Cardiac muscle cell (in vitro differentiated cells and primary cell): ENCODE data around the gene UVSSA. TPM values are rescaled to one million over a fixed set of nuclear protein-coding genes. Genes with fewer than 3 reads are reported as not detected.

Source experiments
- DNase-seq, 2 donors: peaks; one replicate each; pipeline versions ENCODE4 v3.0.0 to v3.0.0-alpha.2; 2010 to 2017; ENCODE audit warnings: low read depth in 1 of 2, low spot score in 1 of 2
- H3K27ac ChIP-seq: fragments of 200-600 bp; sonication (generic); 2 replicates; pipeline ENCODE4 v1.5.1; 2016
- H3K27me3 ChIP-seq: fragments of 200-600 bp; sonication (generic); 2 replicates; pipeline ENCODE4 v1.6.0; 2016; ENCODE audit warnings: control low read depth
- H3K36me3 ChIP-seq: fragments of 200-600 bp; sonication (generic); 2 replicates; pipeline ENCODE4 v1.5.1; 2016; ENCODE audit warnings: control low read depth
- H3K4me1 ChIP-seq: fragments of 200-600 bp; sonication (generic); 2 replicates; pipeline ENCODE4 v1.8.1; 2017; ENCODE audit warnings: low read depth, mild to moderate bottlenecking, mixed run types
- H3K4me3 ChIP-seq: fragments of 200-600 bp; sonication (generic); 2 replicates; pipeline ENCODE4 v1.5.1; 2016; ENCODE audit warnings: mild to moderate bottlenecking
- H3K9me3 ChIP-seq: fragments of 200-600 bp; sonication (generic); 2 replicates; pipeline ENCODE4 v1.5.1; 2017; ENCODE audit warnings: low read depth, mild to moderate bottlenecking, control low read depth
- CTCF ChIP-seq: IDR thresholded peaks from 2 replicates; pipeline ENCODE4 v1.5.1; 2012; ENCODE audit warnings: low read depth, mild to moderate bottlenecking, low read length
- polyA plus RNA-seq: library from polyadenylated mRNA; unstranded; fragments of >200 nt; fragmentation: Nextera tagmentation; extraction: Ambion mirVana; gene quantifications from 2 replicates; pipeline ENCODE4 v1.2.1, GENCODE V29; 2016
- total RNA-seq: library from RNA; depleted of rRNA; stranded (reverse); fragments of >200 nt; gene quantifications from 2 replicates; pipeline ENCODE4 v1.2.3, GENCODE V29; 2016

UVSSA gene
- total and polyA plus RNA-seq, 2 experiments from 2014 or later: 7.2 to 14.1 TPM

DNA sequence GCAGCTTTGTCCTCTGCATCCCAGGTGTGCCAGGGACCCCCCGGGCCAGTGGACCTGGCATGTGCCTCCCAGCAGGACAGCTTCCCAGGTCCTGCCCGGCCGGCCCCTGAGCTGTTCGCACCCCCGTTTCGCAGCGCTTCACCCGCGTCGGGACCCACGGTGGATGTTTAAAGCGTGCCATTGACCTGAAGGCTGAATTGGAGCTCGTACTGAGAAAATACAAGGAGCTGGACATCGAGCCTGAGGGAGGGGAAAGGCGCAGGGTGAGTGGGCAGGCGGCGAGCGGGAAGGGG lies 7.9 kb downstream of the UVSSA start:
- Histone ChIP-seq H3K27ac (no peak overlapping the region), H3K9me3 (no peaks in the 10 kb centered on the region), H3K4me1 (no peaks in the 10 kb centered on the region), H3K4me3 (no peak overlapping the region), H3K27me3 (no peaks in the 10 kb centered on the region), H3K36me3 (no peaks in the 10 kb centered on the region)
- no peak for TF ChIP-seq CTCF
- DNase-seq: no peak

DNA sequence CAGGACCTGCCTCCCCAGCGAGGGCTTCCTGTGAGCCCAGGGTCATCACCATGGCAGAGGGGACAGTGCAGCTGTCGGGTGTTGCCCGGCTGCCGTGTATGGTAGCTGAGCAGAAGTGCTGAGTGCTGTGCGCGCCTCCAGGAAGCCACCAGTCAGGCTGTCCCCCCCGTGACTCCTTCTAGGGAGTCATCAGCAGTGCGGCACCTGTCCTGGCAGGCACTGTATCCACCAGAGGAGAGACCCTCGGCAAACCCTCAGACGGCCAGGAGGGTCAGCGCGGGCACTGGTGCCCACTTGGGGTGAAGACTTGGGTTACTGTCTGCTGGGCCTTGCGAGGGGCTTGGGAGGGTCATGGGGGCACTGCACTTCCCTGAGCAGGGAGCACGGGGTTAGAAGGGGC lies 8.4 kb downstream of the UVSSA start:
- Histone ChIP-seq H3K4me3 (no peak overlapping the region), H3K27me3 (no peaks in the 10 kb centered on the region), H3K27ac (no peak overlapping the region), H3K4me1 (no peaks in the 10 kb centered on the region), H3K36me3 (no peaks in the 10 kb centered on the region), H3K9me3 (no peaks in the 10 kb centered on the region)
- no peak for TF ChIP-seq CTCF
- no peak for DNase-seq

GRCh38 chr4:1356181-1356998 lies 9.4 kb downstream of the UVSSA start:
- Histone ChIP-seq H3K4me1 (no peaks in the 10 kb centered on the region), H3K36me3 (no peaks in the 10 kb centered on the region), H3K27me3 (no peaks in the 10 kb centered on the region), H3K9me3 (no peaks in the 10 kb centered on the region), H3K27ac (no peak overlapping the region), H3K4me3 (no peak overlapping the region)
- peak; percentile 67 to 82 for DNase-seq
- peak; percentile 90 for TF ChIP-seq CTCF

GRCh38 chr4:1357356-1358248 lies 10.6 kb downstream of the UVSSA start:
- no peak for DNase-seq
- Histone ChIP-seq H3K9me3 (no peaks in the 10 kb centered on the region), H3K4me1 (no peaks in the 10 kb centered on the region), H3K27me3 (no peaks in the 10 kb centered on the region), H3K4me3 (no peak overlapping the region), H3K36me3 (no peaks in the 10 kb centered on the region), H3K27ac (no peak overlapping the region)
- TF ChIP-seq CTCF: no peak

GRCh38 chr4:1358421-1359143 lies 11.6 kb downstream of the UVSSA start:
- no peaks in the 10 kb centered on the region for H3K27me3 ChIP-seq
- H3K4me3 ChIP-seq: no peak overlapping the region
- H3K27ac ChIP-seq: no peak overlapping the region
- no peaks in the 10 kb centered on the region for H3K36me3 ChIP-seq
- no peaks in the 10 kb centered on the region for H3K9me3 ChIP-seq
- H3K4me1 ChIP-seq: no peaks in the 10 kb centered on the region
- no peak for TF ChIP-seq CTCF
- no peak for DNase-seq
